HG03565 (cell line): ENCODE results near the gene HEATR3.
"Not testable (repeated sequence)": the region's sequence is repeated elsewhere in the genome, so short reads cannot be mapped to it uniquely, and the experiment has no call there.

Experiments used
- ATAC-seq: cut with Tn5 transposase; IDR thresholded peaks from one replicate; pipeline ENCODE4 v1.9.1; 2021; ENCODE audit warnings: mild to moderate bottlenecking, moderate library complexity; ENCODE audit not compliant: unreplicated experiment

HEATR3 gene

GRCh38 chr16:50099957-50100648 lies 34.3 kb downstream of the HEATR3 start:
- no peak for ATAC-seq

GRCh38 chr16:50102051-50102746 lies 36.4 kb downstream of the HEATR3 start:
- peak; percentile 90 for ATAC-seq

- no peak for ATAC-seq
Observed at GRCh38 chr16:50103764-50104163, 38.0 kb downstream of the HEATR3 start.

- no peak for ATAC-seq
Observed at GRCh38 chr16:50114357-50115129, 48.8 kb downstream of the HEATR3 start.

- ATAC-seq, result no peak
Observed at GRCh38 chr16:50120711-50121110, 54.9 kb downstream of the HEATR3 start.

- ATAC-seq, result peak; percentile 62
Observed at GRCh38 chr16:50121278-50121677, 55.5 kb downstream of the HEATR3 start.

- ATAC-seq, result peak; percentile 45
Observed at GRCh38 chr16:50121721-50122445, 56.1 kb downstream of the HEATR3 start.

- ATAC-seq, result no peak
Observed at GRCh38 chr16:50123417-50123816, 57.6 kb downstream of the HEATR3 start.

GRCh38 chr16:50124769-50125168 lies 59.0 kb downstream of the HEATR3 start:
- no peak for ATAC-seq

GRCh38 chr16:50126183-50126582 lies 60.4 kb downstream of the HEATR3 start:
- no peak for ATAC-seq

GRCh38 chr16:50132571-50132970 lies 66.8 kb downstream of the HEATR3 start:
- not testable (repeated sequence) for ATAC-seq

GRCh38 chr16:50133214-50133613 lies 67.4 kb downstream of the HEATR3 start:
- ATAC-seq, result no peak

GRCh38 chr16:50136399-50136798 lies 70.6 kb downstream of the HEATR3 start:
- ATAC-seq, result no peak

GRCh38 chr16:50137268-50137667 lies 71.5 kb downstream of the HEATR3 start:
- no peak for ATAC-seq

- no peak for ATAC-seq
Observed at GRCh38 chr16:50139580-50139979, 73.8 kb downstream of the HEATR3 start.

GRCh38 chr16:50144211-50144610 lies 78.4 kb downstream of the HEATR3 start:
- ATAC-seq, result no peak

- ATAC-seq, result no peak
Observed at GRCh38 chr16:50146479-50147435, 81.0 kb downstream of the HEATR3 start.

- ATAC-seq, result no peak
Observed at GRCh38 chr16:50151322-50151721, 85.6 kb downstream of the HEATR3 start.

- no peak for ATAC-seq
Observed at GRCh38 chr16:50151756-50152155, 86.0 kb downstream of the HEATR3 start.

- peak; percentile 63 for ATAC-seq
Observed at GRCh38 chr16:50152351-50152806, 86.6 kb downstream of the HEATR3 start.
